ENCODE results near the gene HEMGN. TPM values are rescaled to one million over a fixed set of nuclear protein-coding genes. Genes with fewer than 3 reads are reported as not detected.

Gene HEMGN
- total and polyA plus RNA-seq, 2 of the 4 experiments (the other 2 are of a cell fraction), result not detected

GRCh38 chr9:97972753-97973152 is 34.8 kb upstream of the HEMGN start:
- Histone ChIP-seq H3K36me3 (ENCODE audit: control insufficient read depth, insufficient read depth, low read length) (no peaks in the 10 kb centered on the region), H3K4me2 (ENCODE audit: low read depth, low read length) (no peak overlapping the region), H3K4me3 (ENCODE audit: insufficient read depth, low read depth, low read length) (no peak overlapping the region), H3K9ac (ENCODE audit: low read depth, low read length) (no peak overlapping the region), H3K9me1 (ENCODE audit: insufficient read depth, low read length) (no peaks in the 10 kb centered on the region), H2AK5ac (ENCODE audit: low read depth, low read length) (no peak overlapping the region), H2BK20ac (ENCODE audit: low read depth, low read length) (no peak overlapping the region), H2AK9ac (replicated peaks; ENCODE audit: low read depth, low read length, poor library complexity) (no peak overlapping the region), H2BK15ac (ENCODE audit: low read depth, low read length) (no peak overlapping the region), H3K18ac (ENCODE audit: low read depth, low read length) (no peak overlapping the region), H3K4me1 (ENCODE audit: control insufficient read depth, insufficient read depth, low read length) (no peaks in the 10 kb centered on the region), H3K79me1 (ENCODE audit: low read depth in 1 of 2, low read length in 2 of 2) (no peaks in the 10 kb centered on the region), H4K91ac (ENCODE audit: insufficient read depth, low read depth, low read length) (no peak overlapping the region), H4K5ac (ENCODE audit: low read depth, low read length) (no peak overlapping the region), H3K14ac (replicated peaks; ENCODE audit: low read depth, low read length) (no peak overlapping the region), H4K8ac (ENCODE audit: low read depth in 2 of 2, low read length in 2 of 2) (no peak overlapping the region), H2BK5ac (ENCODE audit: low read depth, low read length, poor library complexity, severe bottlenecking) (no peak overlapping the region), H3K4ac (ENCODE audit: low read depth, low read length) (no peak overlapping the region), H3K27ac (ENCODE audit: insufficient read depth, low read length) (no peak overlapping the region), H3K27me3 (ENCODE audit: control insufficient read depth, insufficient read depth, low read length) (peaks cover 11% of the 10 kb centered on the region), H4K20me1 (ENCODE audit: insufficient read depth, low read length) (no peaks in the 10 kb centered on the region), H3K56ac (ENCODE audit: extremely low read depth, insufficient read depth, low read length) (no peak overlapping the region), H3K9me3 (ENCODE audit: control insufficient read depth, insufficient read depth, low read length) (0 out of 2 replicates have a peak, but pooled peaks cover 4% of the 10 kb centered on the region), H2BK120ac (ENCODE audit: low read depth, low read length) (no peak overlapping the region), H3K23ac (ENCODE audit: low read depth, low read length) (no peak overlapping the region), H2AFZ (replicated peaks; ENCODE audit: low read length, poor library complexity) (no peak overlapping the region)
- no peak for ATAC-seq (ENCODE audit: low read depth)
- no TSS peak for BruUV-seq (replicated peaks)
- intact Hi-C loops (cut with micrococcal nuclease), result loop anchor here (5.0 kb wide), 1 partner anchor 35 kb away; the partner anchor contains the start of gene HEMGN
- DNase-seq, result no peak
- in situ Hi-C loops (cut with MboI; ENCODE audit: low sequenced_read_pairs), result no loop called here
- ChIA-PET POLR2A (ENCODE audit: unreplicated experiment) (no interaction called here), CTCF (no interaction called here)
- 75% methylated on average over 2 of the region's 4 CpGs; no CpG with 5 or more reads in 1 of the 2 experiments for whole genome bisulfite sequencing, 2 experiments (ENCODE audit: extremely low coverage in 2 of 2, insufficient read length in 1 of 2)
- TF ChIP-seq RCOR1 (IDR thresholded peaks at IDR 0.05; ENCODE audit: insufficient replicate concordance, low read length), result no peak
- no peak for TF ChIP-seq FOS (IDR thresholded peaks at IDR 0.05; ENCODE audit: low read depth, low read length)
- no peak for TF ChIP-seq MXI1 (IDR thresholded peaks at IDR 0.05; ENCODE audit: borderline replicate concordance, low read depth, low read length)
- dilution Hi-C loops (cut with HindIII; ENCODE audit: low sequenced_read_pairs, unreplicated experiment), result no loop called here
